ENCODE measurements around the gene PIM3. TPM values are rescaled to one million over a fixed set of nuclear protein-coding genes. Genes with fewer than 3 reads are reported as not detected.

Gene PIM3
- total and polyA plus RNA-seq, 2 of the 8 experiments (the other 6 are each of a cell fraction or from before 2014, with no cell fraction given) = 22.6 to 30.0 TPM

- Histone ChIP-seq H3K4ac (replicated peaks; ENCODE audit: insufficient read length, low read depth, low read length) (no peak overlapping the region), H2AK5ac (ENCODE audit: low read depth, low read length) (peak overlapping the region; percentile 47; the same call in 1 of the 2 replicates), H3K4me1 (replicated peaks in 1 of 4; ENCODE audit: control insufficient read depth in 3 of 4, insufficient read depth in 4 of 4, low read length in 3 of 4) (peaks cover 0 to 9% (median 3%) of the 10 kb centered on the region in 4 experiments; a peak in 3 of 7 replicates), H4K5ac (ENCODE audit: insufficient read length, low read depth, low read length) (no peak overlapping the region), H3K9me3 (ENCODE audit: insufficient read depth in 2 of 2, low read depth in 1 of 2, low read length in 1 of 2) (no peaks in the 10 kb centered on the region), H3K27ac (ENCODE audit: low read depth, low read length) (no peak overlapping the region), H3K36me3 (ENCODE audit: control insufficient read depth in 2 of 4, insufficient read depth in 4 of 4, low read length in 3 of 4) (no peaks in the 10 kb centered on the region; a peak in 1 of 8 replicates), H4K8ac (ENCODE audit: extremely low read depth, insufficient read depth, low read length) (no peak overlapping the region), H3K9ac (replicated peaks in 1 of 4; ENCODE audit: extremely low read depth in 1 of 4, low read depth in 3 of 4, low read length in 3 of 4) (no peak overlapping the region), H2BK12ac (ENCODE audit: low read depth, low read length) (peak overlapping the region; percentile 51), H3K14ac (ENCODE audit: insufficient read length) (no peak overlapping the region), H2BK20ac (ENCODE audit: low read length) (no peak overlapping the region), H3K4me3 (ENCODE audit: extremely low read depth in 1 of 4, insufficient read depth in 2 of 4, low read depth in 3 of 4, low read length in 4 of 4) (no peak overlapping the region), H3K27me3 (replicated peaks in 1 of 4; ENCODE audit: control insufficient read depth in 3 of 4, extremely low read depth in 1 of 4, insufficient read depth in 3 of 4, low read length in 3 of 4) (peaks cover 6 to 26% (median 22%) of the 10 kb centered on the region in 4 experiments), H3K79me2 (ENCODE audit: control insufficient read depth in 1 of 2, insufficient read depth in 2 of 2, low read length in 2 of 2) (no peaks in the 10 kb centered on the region), H2AFZ (ENCODE audit: low read length) (no peak overlapping the region), H2BK5ac (ENCODE audit: low read depth, low read length) (no peak overlapping the region), H2BK15ac (ENCODE audit: low read length) (no peak overlapping the region; the same call in 1 of the 2 replicates), H3K23ac (ENCODE audit: insufficient read length) (no peak overlapping the region), H3K18ac (ENCODE audit: extremely low read depth, low read length) (no peak overlapping the region), H3K79me1 (ENCODE audit: low read depth, low read length) (peaks cover 6% of the 10 kb centered on the region), H3K4me2 (ENCODE audit: insufficient read depth in 1 of 2, low read depth in 2 of 2, low read length in 2 of 2) (no peak overlapping the region), H3K23me2 (ENCODE audit: low read depth, low read length) (peaks cover 24% of the 10 kb centered on the region), H4K20me1 (replicated peaks in 1 of 2; ENCODE audit: control insufficient read depth in 1 of 2, insufficient read depth in 2 of 2, low read length in 2 of 2) (peaks cover 0 to 15% of the 10 kb centered on the region in 2 experiments), H2BK120ac (replicated peaks; ENCODE audit: low read depth, low read length) (no peak overlapping the region), H3K56ac (replicated peaks; ENCODE audit: insufficient read length, low read depth, low read length) (peak overlapping the region; percentile 100), H4K91ac (replicated peaks; ENCODE audit: insufficient read length, low read length) (peak overlapping the region; percentile 85)
- FAIRE-seq = no peak
- POLR2A ChIA-PET (ENCODE audit: partially characterized antibody) = no interaction called here
- DNase-seq (ENCODE audit: low read depth in 1 of 2, low spot score in 2 of 2) = peak in 1 of 2 experiments; percentile 54
- WGBS, 2 experiments (ENCODE audit: extremely low coverage in 1 of 2, insufficient coverage in 1 of 2, insufficient read length in 1 of 2, insufficient replicate concordance in 2 of 2, low coverage in 1 of 2, low lambda C conversion rate in 2 of 2, missing lambda C conversion rate in 1 of 2) = 67% methylated on average over 14 of the region's 17 CpGs; no CpG with 5 or more reads in 1 of the 2 experiments
- CTCF ChIA-PET (ENCODE audit: partially characterized antibody) = interaction anchor here (0.8 to 1.8 kb wide), 4 partner anchors 19 to 42 kb away, joined by 3 to 13 read pairs (median 4); no protein-coding TSS in a partner anchor
- TF ChIP-seq SIN3A (conservative IDR thresholded peaks at IDR 0.05 in 1 of 2, IDR thresholded peaks at IDR 0.05 in 1 of 2; ENCODE audit: low read depth in 1 of 2, low read length in 2 of 2) (no peak), NRF1 (IDR thresholded peaks at IDR 0.05; ENCODE audit: low read depth, low read length) (no peak)
These were observed 15.2 kb downstream of the PIM3 start for GRCh38 chr22:49975543-49976389.

All from H1 (cell line).